H1 (cell line): ENCODE measurements around the gene FAM169A. TPM values are rescaled to one million over a fixed set of nuclear protein-coding genes. Genes with fewer than 3 reads are reported as not detected.

Experiments used
- CTCF ChIA-PET: fragments of 300-600 bp; sonication (Branson Sonifier 250); formaldehyde crosslinking; loops from one replicate; lab custom pipeline; 2021; ENCODE audit not compliant: partially characterized antibody; lab: Charles Lee
- POLR2A ChIA-PET: fragments of 300-600 bp; sonication (Branson Sonifier 250); formaldehyde crosslinking; loops from one replicate; lab custom pipeline; 2021; ENCODE audit warnings: inconsistent platforms; ENCODE audit not compliant: partially characterized antibody; lab: Charles Lee
- DNase-seq, 2 experiments: peaks; one replicate each; pipeline versions ENCODE4 v3.0.0 to v3.0.0-alpha.2; 2010 to 2022; ENCODE audit warnings: low spot score in 2 of 2, low read depth in 1 of 2, mixed read lengths in 1 of 2
- FAIRE-seq: peaks from 2 replicates; lab custom pipeline; 2011; peaks lifted over from hg19 to GRCh38; lab: Jason Lieb, UNC
- H2AFZ ChIP-seq: 2 replicates; pipeline ENCODE4 v1.8.1; 2012; ENCODE audit warnings: low read length, inconsistent platforms
- H2AK5ac ChIP-seq: 2 replicates; pipeline ENCODE4 v1.6.1; 2013; ENCODE audit warnings: low read depth, low read length
- H2BK120ac ChIP-seq: replicated peaks from 2 replicates; pipeline ENCODE3; 2013; ENCODE audit warnings: low read depth, low read length, inconsistent platforms
- H2BK12ac ChIP-seq: 2 replicates; pipeline ENCODE4 v1.6.1; 2013; ENCODE audit warnings: low read depth, low read length
- H2BK15ac ChIP-seq: 2 replicates; pipeline ENCODE4 v1.6.1; 2013; ENCODE audit warnings: low read length
- H2BK20ac ChIP-seq: 2 replicates; pipeline ENCODE4 v1.6.1; 2013; ENCODE audit warnings: low read length
- H2BK5ac ChIP-seq: 2 replicates; pipeline ENCODE4 v1.6.1; 2013; ENCODE audit warnings: low read depth, low read length
- H3K14ac ChIP-seq: 2 replicates; pipeline ENCODE4 v1.6.1; 2013; ENCODE audit warnings: inconsistent platforms; ENCODE audit not compliant: insufficient read length
- H3K18ac ChIP-seq: 2 replicates; pipeline ENCODE4 v1.6.1; 2013; ENCODE audit warnings: low read length; ENCODE audit errors: extremely low read depth
- H3K23ac ChIP-seq: 2 replicates; pipeline ENCODE4 v1.6.1; 2013; ENCODE audit warnings: inconsistent platforms; ENCODE audit not compliant: insufficient read length
- H3K23me2 ChIP-seq: 2 replicates; pipeline ENCODE4 v1.6.1; 2013; ENCODE audit warnings: low read depth, low read length
- H3K27ac ChIP-seq: 2 replicates; pipeline ENCODE4 v1.6.1; 2011; ENCODE audit warnings: low read depth, low read length, inconsistent platforms
- H3K27me3 ChIP-seq, 4 experiments: replicated peaks in 1 of 4; 1 replicate in 1 of 4; 2 replicates in 3 of 4; pipeline versions ENCODE4 v1.6.1 to v1.8.1; 2011 to 2013; ENCODE audit warnings: low read length in 3 of 4, mild to moderate bottlenecking in 3 of 4, inconsistent platforms in 2 of 4, mixed read lengths in 2 of 4, moderate library complexity in 1 of 4; ENCODE audit not compliant: control insufficient read depth in 3 of 4, insufficient read depth in 3 of 4; ENCODE audit errors: extremely low read depth in 1 of 4
- H3K36me3 ChIP-seq, 4 experiments: 2 replicates each; pipeline versions ENCODE4 v1.6.1 to v1.8.1; 2011 to 2013; ENCODE audit warnings: mild to moderate bottlenecking in 4 of 4, low read length in 3 of 4, moderate library complexity in 2 of 4, control low read depth in 1 of 4, inconsistent platforms in 1 of 4; ENCODE audit not compliant: insufficient read depth in 4 of 4, control insufficient read depth in 2 of 4
- H3K4ac ChIP-seq: replicated peaks from 2 replicates; pipeline ENCODE3; 2013; ENCODE audit warnings: low read length, low read depth, mixed read lengths, inconsistent platforms; ENCODE audit not compliant: insufficient read length
- H3K4me1 ChIP-seq, 4 experiments: replicated peaks in 1 of 4; 1 replicate in 1 of 4; 2 replicates in 3 of 4; pipeline versions ENCODE4 v1.6.1 to v1.8.1; 2011 to 2013; ENCODE audit warnings: low read length in 3 of 4, inconsistent platforms in 2 of 4, mixed read lengths in 1 of 4; ENCODE audit not compliant: insufficient read depth in 4 of 4, control insufficient read depth in 3 of 4
- H3K4me2 ChIP-seq, 2 experiments: 2 replicates each; pipeline versions ENCODE4 v1.6.1 to v1.8.1; 2011 to 2013; ENCODE audit warnings: low read depth in 2 of 2, low read length in 2 of 2, control low read depth in 1 of 2, inconsistent platforms in 1 of 2, mild to moderate bottlenecking in 1 of 2; ENCODE audit not compliant: insufficient read depth in 1 of 2
- H3K4me3 ChIP-seq, 4 experiments: fragments of 200-600, 300-600 bp in 1 of 4; sonication (generic), shearing (Covaris generic), sonication (Bioruptor Twin) in 1 of 4; 2 replicates each; pipeline versions ENCODE4 v1.5.1 to v1.8.1; 2011 to 2016; ENCODE audit warnings: low read length in 4 of 4, low read depth in 3 of 4, control low read depth in 2 of 4, inconsistent platforms in 2 of 4, mild to moderate bottlenecking in 2 of 4, mixed read lengths in 1 of 4, moderate library complexity in 1 of 4; ENCODE audit not compliant: insufficient read depth in 2 of 4; ENCODE audit errors: extremely low read depth in 1 of 4
- H3K56ac ChIP-seq: replicated peaks from 2 replicates; pipeline ENCODE3; 2013; ENCODE audit warnings: low read depth, mild to moderate bottlenecking, mixed read lengths, low read length, inconsistent platforms; ENCODE audit not compliant: insufficient read length
- H3K79me1 ChIP-seq: 2 replicates; pipeline ENCODE4 v1.6.1; 2013; ENCODE audit warnings: low read depth, low read length, control low read depth
- H3K79me2 ChIP-seq, 2 experiments: 2 replicates each; pipeline versions ENCODE4 v1.6.1 to v1.8.1; 2012 to 2013; ENCODE audit warnings: low read length in 2 of 2, mild to moderate bottlenecking in 2 of 2, inconsistent platforms in 1 of 2; ENCODE audit not compliant: insufficient read depth in 2 of 2, control insufficient read depth in 1 of 2
- H3K9ac ChIP-seq, 4 experiments: replicated peaks in 1 of 4; 1 replicate in 1 of 4; 2 replicates in 3 of 4; pipeline versions ENCODE4 v1.6.1 to v1.8.1; 2011 to 2013; ENCODE audit warnings: low read depth in 3 of 4, low read length in 3 of 4, control low read depth in 2 of 4, mild to moderate bottlenecking in 2 of 4, moderate library complexity in 2 of 4, inconsistent platforms in 1 of 4; ENCODE audit errors: extremely low read depth in 1 of 4
- H3K9me3 ChIP-seq, 2 experiments: 2 replicates each; pipeline versions ENCODE4 v1.6.1 to v1.8.1; 2012 to 2013; ENCODE audit warnings: mild to moderate bottlenecking in 2 of 2, moderate library complexity in 2 of 2, control low read depth in 1 of 2, inconsistent platforms in 1 of 2, low read depth in 1 of 2, low read length in 1 of 2, mixed read lengths in 1 of 2; ENCODE audit not compliant: insufficient read depth in 2 of 2
- H4K20me1 ChIP-seq, 2 experiments: replicated peaks in 1 of 2; 2 replicates each; pipeline versions ENCODE3 to v1.8.1; 2011 to 2013; ENCODE audit warnings: inconsistent platforms in 2 of 2, low read length in 2 of 2, mild to moderate bottlenecking in 1 of 2; ENCODE audit not compliant: insufficient read depth in 2 of 2, control insufficient read depth in 1 of 2
- H4K5ac ChIP-seq: 2 replicates; pipeline ENCODE4 v1.6.1; 2013; ENCODE audit warnings: low read length, low read depth, mixed read lengths, inconsistent platforms; ENCODE audit not compliant: insufficient read length
- H4K8ac ChIP-seq: 2 replicates; pipeline ENCODE4 v1.8.0; 2013; ENCODE audit warnings: mild to moderate bottlenecking, moderate library complexity, low read length, inconsistent platforms; ENCODE audit not compliant: insufficient read depth; ENCODE audit errors: extremely low read depth
- H4K91ac ChIP-seq: replicated peaks from 2 replicates; pipeline ENCODE3; 2013; ENCODE audit warnings: low read length, mixed read lengths, inconsistent platforms; ENCODE audit not compliant: insufficient read length
- CTCF ChIP-seq, 3 experiments: IDR thresholded peaks; 1 replicate in 2 of 3; 2 replicates in 1 of 3; pipeline versions ENCODE4 v1.5.1 to v1.6.1; 2011; ENCODE audit warnings: low read length in 3 of 3, mild to moderate bottlenecking in 3 of 3, inconsistent platforms in 2 of 3, low read depth in 1 of 3, moderate library complexity in 1 of 3; ENCODE audit not compliant: insufficient read depth in 1 of 3; ENCODE audit errors: control extremely low read depth in 1 of 3
- JUND ChIP-seq: IDR thresholded peaks from 2 replicates; pipeline ENCODE4 v1.6.1; 2011; ENCODE audit warnings: mild to moderate bottlenecking, improper control_type of control experiment, low read length
- POLR2AphosphoS5 ChIP-seq: IDR thresholded peaks from 2 replicates; pipeline ENCODE4 v1.6.1; 2011; ENCODE audit warnings: low read depth, low read length
- WGBS, 2 experiments: shearing (Covaris generic) in 1 of 2; methylation state at CpG; one replicate each; pipeline versions ENCODE4 v1.1.6 to v1.1.7; 2013 to 2015; ENCODE audit warnings: low lambda C conversion rate in 2 of 2, mixed read lengths in 2 of 2, inconsistent platforms in 1 of 2, low coverage in 1 of 2, missing lambda C conversion rate in 1 of 2; ENCODE audit not compliant: insufficient replicate concordance in 2 of 2, insufficient coverage in 1 of 2, insufficient read length in 1 of 2; ENCODE audit errors: extremely low coverage in 1 of 2, missing lambda C conversion rate in 1 of 2; 5-methylcytosine and 5-hydroxymethylcytosine counted together
- polyA plus RNA-seq, 7 experiments: library from polyadenylated mRNA; depleted of rRNA in 3 of 7; stranded (reverse) in 5 of 7; unstranded in 2 of 7; fragments of >200 nt in 5 of 7; fragments of 200-250 nt in 2 of 7; gene quantifications; 1 replicate in 5 of 7; 2 replicates in 1 of 7; 4 replicates in 1 of 7; pipeline versions ENCODE4 v1.2.1 to v1.2.3, GENCODE V29; 2011 to 2013; ENCODE audit warnings: missing spikeins in 2 of 7, mixed read lengths in 2 of 7
- total RNA-seq: library from RNA; stranded (reverse); fragmentation: NEBNext Ultra II Directional; extraction: Animal tissue kit (Norgen Biotek cat#: 25700); gene quantifications from 2 replicates; pipeline ENCODE4 v1.2.1, GENCODE V29; 2021

The FAM169A gene
- total and polyA plus RNA-seq, 2 of the 8 experiments (the other 6 are each of a cell fraction or from before 2014, with no cell fraction given): 12.6 to 83.1 TPM

- Histone ChIP-seq H2BK15ac (no peak overlapping the region), H3K14ac (no peak overlapping the region), H3K56ac (no peak overlapping the region), H3K79me1 (no peaks in the 10 kb centered on the region), H3K9ac (no peak overlapping the region), H2BK5ac (peak overlapping the region; percentile 73; the same call in 1 of the 2 replicates), H2AK5ac (no peak overlapping the region), H4K5ac (no peak overlapping the region), H2BK12ac (peak overlapping the region; percentile 76; the same call in 1 of the 2 replicates), H3K27ac (no peak overlapping the region), H4K91ac (no peak overlapping the region), H3K4me2 (no peak overlapping the region), H3K27me3 (no peaks in the 10 kb centered on the region), H3K36me3 (no peaks in the 10 kb centered on the region), H3K4me3 (no peak overlapping the region), H3K18ac (no peak overlapping the region; the same call in 1 of the 2 replicates), H3K9me3 (peaks cover 2 to 8% of the 10 kb centered on the region in 2 experiments; a peak in 1 of 4 replicates), H4K8ac (no peak overlapping the region), H3K4me1 (peaks cover 0 to 4% (median 1%) of the 10 kb centered on the region in 4 experiments; a peak in 2 of 7 replicates), H2AFZ (peak overlapping the region; percentile 97), H3K79me2 (no peaks in the 10 kb centered on the region), H3K4ac (no peak overlapping the region), H3K23ac (no peak overlapping the region), H4K20me1 (no peaks in the 10 kb centered on the region), H2BK120ac (no peak overlapping the region), H2BK20ac (no peak overlapping the region; the same call in 1 of the 2 replicates), H3K23me2 (no peaks in the 10 kb centered on the region)
- TF ChIP-seq JUND (no peak), POLR2AphosphoS5 (no peak), CTCF (IDR thresholded peaks at IDR 0.05; ENCODE audit: control extremely low read depth in 1 of 3, insufficient read depth in 1 of 3, low read depth in 1 of 3, low read length in 3 of 3) (no peak)
- FAIRE-seq (peak; percentile 28), DNase-seq (no peak)
- POLR2A ChIA-PET: interaction anchor here (0.6 to 1.0 kb wide), 5 partner anchors 10 to 83 kb away, joined by 3 to 4 read pairs (median 3); partner anchors contain the start of gene FAM169A
- 89% methylated on average over 4 of the region's 4 CpGs; no CpG with 5 or more reads in 1 of the 2 experiments for WGBS, 2 experiments
- CTCF ChIA-PET: no interaction called here
Observed at GRCh38 chr5:74877624-74878304, 11.6 kb upstream of the FAM169A start.
